ENCODE data around the gene IVL. TPM values are rescaled to one million over a fixed set of nuclear protein-coding genes. Genes with fewer than 3 reads are reported as not detected.

IVL gene
- total RNA-seq, 1 donor from 2014 or later = not detected

GRCh38 chr1:152876827-152877226, 31.5 kb upstream of the IVL start:
- H3K36me3 ChIP-seq = no peaks in the 10 kb centered on the region
- DNase-seq = no peak
- ATAC-seq = no peak
- no peaks in the 10 kb centered on the region for H3K27me3 ChIP-seq
- no peak overlapping the region for H3K4me3 ChIP-seq
- no peak overlapping the region for H3K27ac ChIP-seq
- no peak for TF ChIP-seq CTCF (IDR thresholded peaks at IDR 0.05)
- no peaks in the 10 kb centered on the region for H3K9me3 ChIP-seq
- no peaks in the 10 kb centered on the region for H3K4me1 ChIP-seq
- intact Hi-C loops (cut with DNase I) = no loop called here

- no peak for TF ChIP-seq CTCF (IDR thresholded peaks at IDR 0.05)
- Histone ChIP-seq H3K27me3 (no peaks in the 10 kb centered on the region), H3K4me3 (no peak within 1 kb of the TSS), H3K9me3 (no peaks in the 10 kb centered on the region), H3K27ac (no peak within 1 kb of the TSS), H3K36me3 (no peaks in the 10 kb centered on the region), H3K4me1 (no peaks in the 10 kb centered on the region)
- ATAC-seq = no peak
- intact Hi-C loops (cut with DNase I) = no loop called here
- no peak for DNase-seq
These were observed 30.3 kb upstream of the IVL start, which contains the start of gene SMCP for GRCh38 chr1:152878042-152878441. TSS of gene SMCP (plus strand) at chr1:152878322. CDS start at chr1:152884423, 6,101 bp downstream.

- no peaks in the 10 kb centered on the region for H3K36me3 ChIP-seq
- TF ChIP-seq CTCF (IDR thresholded peaks at IDR 0.05) = no peak
- H3K27ac ChIP-seq = no peak overlapping the region
- H3K4me3 ChIP-seq = no peak overlapping the region
- H3K9me3 ChIP-seq = no peaks in the 10 kb centered on the region
- H3K27me3 ChIP-seq = no peaks in the 10 kb centered on the region
- ATAC-seq (no peak), DNase-seq (no peak)
- H3K4me1 ChIP-seq = no peaks in the 10 kb centered on the region
- intact Hi-C loops (cut with DNase I) = no loop called here
These were observed 28.7 kb upstream of the IVL start for GRCh38 chr1:152879559-152880198.

- Histone ChIP-seq H3K4me3 (no peak overlapping the region), H3K9me3 (no peaks in the 10 kb centered on the region), H3K27ac (no peak overlapping the region), H3K27me3 (no peaks in the 10 kb centered on the region), H3K4me1 (no peaks in the 10 kb centered on the region), H3K36me3 (no peaks in the 10 kb centered on the region)
- DNase-seq = no peak
- TF ChIP-seq CTCF (IDR thresholded peaks at IDR 0.05) = no peak
- intact Hi-C loops (cut with DNase I) = no loop called here
- no peak for ATAC-seq
These were observed 28.0 kb upstream of the IVL start for GRCh38 chr1:152880316-152880715.

GRCh38 chr1:152880907-152881306, 27.4 kb upstream of the IVL start:
- no peaks in the 10 kb centered on the region for H3K36me3 ChIP-seq
- no peaks in the 10 kb centered on the region for H3K27me3 ChIP-seq
- no peak overlapping the region for H3K4me3 ChIP-seq
- no peak overlapping the region for H3K27ac ChIP-seq
- no peaks in the 10 kb centered on the region for H3K9me3 ChIP-seq
- no peak for ATAC-seq
- no peaks in the 10 kb centered on the region for H3K4me1 ChIP-seq
- no peak for DNase-seq
- intact Hi-C loops (cut with DNase I) = no loop called here
- TF ChIP-seq CTCF (IDR thresholded peaks at IDR 0.05) = no peak

- ATAC-seq (no peak), DNase-seq (no peak)
These were observed 24.3 kb upstream of the IVL start for GRCh38 chr1:152884085-152884484.

More at GRCh38 chr1:152884085-152884484, 24.3 kb upstream of the IVL start:
- Histone ChIP-seq H3K4me3 (no peak overlapping the region), H3K9me3 (no peaks in the 10 kb centered on the region), H3K36me3 (no peaks in the 10 kb centered on the region), H3K4me1 (no peaks in the 10 kb centered on the region), H3K27me3 (no peaks in the 10 kb centered on the region), H3K27ac (no peak overlapping the region)
- no peak for TF ChIP-seq CTCF (IDR thresholded peaks at IDR 0.05)
- intact Hi-C loops (cut with DNase I) = no loop called here

Measured in upper lobe of right lung (tissue), 1 donor.